Measurements from ENCODE around the gene PKN1. TPM values are rescaled to one million over a fixed set of nuclear protein-coding genes. Genes with fewer than 3 reads are reported as not detected.

PKN1 gene
- total RNA-seq, 1 experiment from 2014 or later: 205 TPM

GRCh38 chr19:14476327-14476672 lies 43.2 kb downstream of the PKN1 start:
- Histone ChIP-seq H3K4me1 (ENCODE audit: control insufficient read depth, insufficient read depth, low read length) (peaks cover 27% of the 10 kb centered on the region), H3K27ac (ENCODE audit: low read length) (peak overlapping the region; percentile 65; the same call in 1 of the 2 replicates), H3K36me3 (ENCODE audit: control insufficient read depth, insufficient read depth, low read length) (no peaks in the 10 kb centered on the region; the same call in 1 of the 2 replicates), H3K9me3 (ENCODE audit: control insufficient read depth, insufficient read depth, low read depth, low read length) (no peaks in the 10 kb centered on the region), H3K4me3 (ENCODE audit: low read depth in 2 of 2, low read length in 2 of 2) (peak overlapping the region in 1 of 2 experiments; percentile 4; a peak in 1 of 4 replicates), H3K27me3 (ENCODE audit: control insufficient read depth, insufficient read depth, low read length) (no peaks in the 10 kb centered on the region)
- CTCF ChIA-PET: no interaction called here
- DNase-seq (ENCODE audit: low read depth, low spot score) (no peak), ATAC-seq (no peak)
- in situ Hi-C loops (cut with HindIII; ENCODE audit: low pct_unique_long_range_greater_than_20kb, low sequenced_read_pairs): no loop called here
- POLR2A ChIA-PET: no interaction called here
- intact Hi-C loops (cut with micrococcal nuclease; ENCODE audit: unreplicated experiment): no loop called here
- no TSS peak for BruUV-seq (replicated peaks)
- TF ChIP-seq SIN3A (IDR thresholded peaks at IDR 0.05; ENCODE audit: borderline replicate concordance, insufficient read depth, low read depth, low read length) (no peak), REST (IDR thresholded peaks at IDR 0.05; ENCODE audit: insufficient read depth in 1 of 2, low read depth in 2 of 2, low read length in 1 of 2) (no peak), POLR2AphosphoS5 (IDR thresholded peaks at IDR 0.05; ENCODE audit: low read depth, low read length) (no peak), CTCF (IDR thresholded peaks at IDR 0.05) (no peak), TCF7L2 (IDR thresholded peaks at IDR 0.05; ENCODE audit: low read depth, low read length) (no peak)

GRCh38 chr19:14476673-14477401 lies 43.7 kb downstream of the PKN1 start:
- ATAC-seq (peak; percentile 67), DNase-seq (ENCODE audit: low read depth, low spot score) (no peak)
- H3K36me3 ChIP-seq (ENCODE audit: control insufficient read depth, insufficient read depth, low read length): no peaks in the 10 kb centered on the region; the same call in 1 of the 2 replicates
- H3K4me3 ChIP-seq (ENCODE audit: low read depth in 2 of 2, low read length in 2 of 2): peak overlapping the region in 1 of 2 experiments; percentile 4; a peak in 1 of 4 replicates
- POLR2A ChIA-PET: no interaction called here
- intact Hi-C loops (cut with micrococcal nuclease; ENCODE audit: unreplicated experiment) (no loop called here), in situ Hi-C loops (cut with HindIII; ENCODE audit: low pct_unique_long_range_greater_than_20kb, low sequenced_read_pairs) (no loop called here)
- H3K9me3 ChIP-seq (ENCODE audit: control insufficient read depth, insufficient read depth, low read depth, low read length): no peaks in the 10 kb centered on the region
- BruUV-seq (replicated peaks): no TSS peak
- no peak for TF ChIP-seq TCF7L2 (IDR thresholded peaks at IDR 0.05; ENCODE audit: low read depth, low read length)
- TF ChIP-seq REST (IDR thresholded peaks at IDR 0.05; ENCODE audit: insufficient read depth in 1 of 2, low read depth in 2 of 2, low read length in 1 of 2): no peak
- TF ChIP-seq CTCF (IDR thresholded peaks at IDR 0.05): no peak
- no peak for TF ChIP-seq SIN3A (IDR thresholded peaks at IDR 0.05; ENCODE audit: borderline replicate concordance, insufficient read depth, low read depth, low read length)
- TF ChIP-seq POLR2AphosphoS5 (IDR thresholded peaks at IDR 0.05; ENCODE audit: low read depth, low read length): no peak; the same call in 1 of the 2 replicates
- H3K4me1 ChIP-seq (ENCODE audit: control insufficient read depth, insufficient read depth, low read length): peaks cover 27% of the 10 kb centered on the region
- no peaks in the 10 kb centered on the region for H3K27me3 ChIP-seq (ENCODE audit: control insufficient read depth, insufficient read depth, low read length)
- H3K27ac ChIP-seq (ENCODE audit: low read length): peak overlapping the region; percentile 54
- CTCF ChIA-PET: no interaction called here
